ENCODE measurements around the gene CTNNBIP1. TPM values are rescaled to one million over a fixed set of nuclear protein-coding genes. Genes with fewer than 3 reads are reported as not detected.
A peak's percentile ranks its signal among the peaks of the same experiment; 100 is the strongest.

The CTNNBIP1 gene
- total and polyA plus RNA-seq, 2 of the 8 experiments (the other 6 are each of a cell fraction or from before 2014, with no cell fraction given): 40.9 to 46.6 TPM

DNA sequence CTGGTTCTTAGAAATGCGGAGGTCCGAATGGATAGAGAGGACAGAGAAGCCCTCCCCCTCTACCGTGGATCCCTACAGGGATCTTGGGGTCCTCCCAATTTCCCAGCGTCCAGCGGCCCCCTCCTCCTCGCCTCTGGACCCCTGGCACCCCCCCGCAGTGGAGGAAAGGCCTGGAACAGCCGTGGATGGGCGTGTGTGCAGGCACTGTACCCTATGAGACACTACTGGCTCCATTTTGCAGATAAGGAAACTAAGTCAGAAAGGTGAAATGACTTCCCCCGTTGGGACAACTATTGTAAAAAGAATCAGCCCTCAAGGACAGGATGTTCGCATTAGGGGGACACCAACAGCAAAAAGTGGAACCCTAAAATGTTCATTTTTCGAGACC is 85.4 kb downstream of the CTNNBIP1 start:
- DNase-seq (ENCODE audit: low read depth in 1 of 2, low spot score in 2 of 2): peak in 1 of 2 experiments; percentile 52
- ChIA-PET CTCF (ENCODE audit: partially characterized antibody) (interaction anchor here (2.1 to 7.5 kb wide), 3 partner anchors 18 to 40 kb away, joined by 6 to 66 read pairs (median 28); no protein-coding TSS in a partner anchor), POLR2A (ENCODE audit: partially characterized antibody) (no interaction called here)
- no peak overlapping the region for H3K18ac ChIP-seq (ENCODE audit: extremely low read depth, low read length)
- H2BK12ac ChIP-seq (ENCODE audit: low read depth, low read length): no peak overlapping the region
- H2AK5ac ChIP-seq (ENCODE audit: low read depth, low read length): no peak overlapping the region
- no peak overlapping the region for H4K5ac ChIP-seq (ENCODE audit: insufficient read length, low read depth, low read length)
- no peak overlapping the region; the same call in 1 of the 2 replicates for H2BK20ac ChIP-seq (ENCODE audit: low read length)
- no peak overlapping the region for H2BK15ac ChIP-seq (ENCODE audit: low read length)
- peak overlapping the region; percentile 59 to 86 (median 66) for H3K4me3 ChIP-seq (ENCODE audit: extremely low read depth in 1 of 4, insufficient read depth in 2 of 4, low read depth in 3 of 4, low read length in 4 of 4)
- no peaks in the 10 kb centered on the region for H3K9me3 ChIP-seq (ENCODE audit: insufficient read depth in 2 of 2, low read depth in 1 of 2, low read length in 1 of 2)
- H3K23me2 ChIP-seq (ENCODE audit: low read depth, low read length): peaks cover 17% of the 10 kb centered on the region
- H2AFZ ChIP-seq (ENCODE audit: low read length): no peak overlapping the region
- H4K20me1 ChIP-seq (replicated peaks in 1 of 2; ENCODE audit: control insufficient read depth in 1 of 2, insufficient read depth in 2 of 2, low read length in 2 of 2): peaks cover 0 to 5% of the 10 kb centered on the region in 2 experiments
- no peak overlapping the region for H3K23ac ChIP-seq (ENCODE audit: insufficient read length)
- H3K4me2 ChIP-seq (ENCODE audit: insufficient read depth in 1 of 2, low read depth in 2 of 2, low read length in 2 of 2): peak overlapping the region; percentile 89 to 91
- no peak overlapping the region for H3K56ac ChIP-seq (replicated peaks; ENCODE audit: insufficient read length, low read depth, low read length)
- no peak overlapping the region for H4K91ac ChIP-seq (replicated peaks; ENCODE audit: insufficient read length, low read length)
- H3K79me2 ChIP-seq (ENCODE audit: control insufficient read depth in 1 of 2, insufficient read depth in 2 of 2, low read length in 2 of 2): peaks cover 3 to 35% of the 10 kb centered on the region in 2 experiments
- TF ChIP-seq SP1 (IDR thresholded peaks at IDR 0.05; ENCODE audit: low read depth, low read length) (no peak), EZH2 (IDR thresholded peaks at IDR 0.05; ENCODE audit: low read depth, low read length, severe bottlenecking) (peak; percentile 30), EGR1 (IDR thresholded peaks at IDR 0.05; ENCODE audit: borderline replicate concordance, low read depth, low read length) (no peak), CBX5 (IDR thresholded peaks at IDR 0.05; ENCODE audit: low read depth, low read length) (no peak), BRCA1 (IDR thresholded peaks at IDR 0.05; ENCODE audit: low read depth, low read length) (no peak), SUZ12 (IDR thresholded peaks at IDR 0.05; ENCODE audit: low read length) (peak; percentile 23; the same call in 1 of the 2 replicates)
- peak overlapping the region; percentile 18; the same call in 1 of the 2 replicates for H4K8ac ChIP-seq (ENCODE audit: extremely low read depth, insufficient read depth, low read length)
- H3K27me3 ChIP-seq (replicated peaks in 1 of 4; ENCODE audit: control insufficient read depth in 3 of 4, extremely low read depth in 1 of 4, insufficient read depth in 3 of 4, low read length in 3 of 4): peaks cover 0 to 15% (median 14%) of the 10 kb centered on the region in 4 experiments; a peak in 6 of 7 replicates
- H2BK5ac ChIP-seq (ENCODE audit: low read depth, low read length): no peak overlapping the region
- no peaks in the 10 kb centered on the region; the same call in none of the 2 replicates for H3K79me1 ChIP-seq (ENCODE audit: low read depth, low read length)
- no peak overlapping the region for H3K4ac ChIP-seq (replicated peaks; ENCODE audit: insufficient read length, low read depth, low read length)
- peaks cover 4 to 18% (median 13%) of the 10 kb centered on the region in 4 experiments for H3K4me1 ChIP-seq (replicated peaks in 1 of 4; ENCODE audit: control insufficient read depth in 3 of 4, insufficient read depth in 4 of 4, low read length in 3 of 4)
- 22% methylated on average over 12 of the region's 12 CpGs; no CpG with 5 or more reads in 1 of the 2 experiments for WGBS, 2 experiments (ENCODE audit: extremely low coverage in 1 of 2, insufficient coverage in 1 of 2, insufficient read length in 1 of 2, insufficient replicate concordance in 2 of 2, low coverage in 1 of 2, low lambda C conversion rate in 2 of 2, missing lambda C conversion rate in 1 of 2)
- no peak overlapping the region for H3K14ac ChIP-seq (ENCODE audit: insufficient read length)
- no peak for FAIRE-seq
- no peak overlapping the region for H2BK120ac ChIP-seq (replicated peaks; ENCODE audit: low read depth, low read length)
- H3K9ac ChIP-seq (replicated peaks in 1 of 4; ENCODE audit: extremely low read depth in 1 of 4, low read depth in 3 of 4, low read length in 3 of 4): no peak overlapping the region
- no peak overlapping the region for H3K27ac ChIP-seq (ENCODE audit: low read depth, low read length)
- H3K36me3 ChIP-seq (ENCODE audit: control insufficient read depth in 2 of 4, insufficient read depth in 4 of 4, low read length in 3 of 4): no peaks in the 10 kb centered on the region
